DOHH2 (cell line): ENCODE results near the gene MMADHC.

Experiments
- H3F3A ChIP-seq: fragments of 200-600 bp; sonication (generic), shearing (Covaris generic); 2 replicates; pipeline ENCODE4 v1.6.0; 2016; ENCODE audit warnings: antibody characterized with exemption, mild to moderate bottlenecking; ENCODE audit not compliant: control insufficient read depth, insufficient read depth
- H3K27ac ChIP-seq: fragments of 200-600 bp; sonication (generic); 2 replicates; pipeline ENCODE4 v1.5.1; 2014; ENCODE audit warnings: low read depth, mild to moderate bottlenecking, low read length, moderate library complexity
- H3K27me3 ChIP-seq: fragments of 200-600 bp; sonication (generic); 2 replicates; pipeline ENCODE4 v1.6.1; 2014; ENCODE audit warnings: mild to moderate bottlenecking, low read length, mixed read lengths; ENCODE audit not compliant: control insufficient read depth
- H3K36me3 ChIP-seq: fragments of 200-600 bp; sonication (generic); 2 replicates; pipeline ENCODE4 v1.6.1; 2014; ENCODE audit warnings: mild to moderate bottlenecking, low read length, moderate library complexity, mixed read lengths; ENCODE audit not compliant: control insufficient read depth
- H3K4me1 ChIP-seq: fragments of 200-600 bp; sonication (generic); 2 replicates; pipeline ENCODE4 v1.6.1; 2014; ENCODE audit warnings: mild to moderate bottlenecking, low read length, mixed read lengths; ENCODE audit not compliant: control insufficient read depth
- H3K4me2 ChIP-seq: fragments of 200-600 bp; sonication (generic); 2 replicates; pipeline ENCODE4 v1.6.0; 2014; ENCODE audit warnings: mild to moderate bottlenecking, low read length, moderate library complexity
- H3K4me3 ChIP-seq: fragments of 200-600 bp; sonication (generic); 2 replicates; pipeline ENCODE4 v1.5.1; 2014; ENCODE audit warnings: mild to moderate bottlenecking, low read length, mixed read lengths
- H3K79me2 ChIP-seq: fragments of 200-600 bp; sonication (generic); 2 replicates; pipeline ENCODE4 v1.6.1; 2014; ENCODE audit warnings: mild to moderate bottlenecking, low read length, mixed read lengths; ENCODE audit not compliant: control insufficient read depth
- H3K9me2 ChIP-seq: fragments of 200-600 bp; sonication (generic); replicated peaks from 2 replicates; pipeline ENCODE4 v1.6.1; 2014; ENCODE audit warnings: mild to moderate bottlenecking, low read length, mixed read lengths; ENCODE audit not compliant: control insufficient read depth
- H3K9me3 ChIP-seq: fragments of 200-600 bp; sonication (generic); 2 replicates; pipeline ENCODE4 v1.6.1; 2014; ENCODE audit warnings: antibody characterized with exemption, low read length, mixed read lengths; ENCODE audit not compliant: control insufficient read depth, insufficient read depth
- H4K20me1 ChIP-seq: fragments of 200-600 bp; sonication (generic); 2 replicates; pipeline ENCODE4 v1.6.0; 2014; ENCODE audit warnings: low read depth, mild to moderate bottlenecking, antibody characterized with exemption, low read length, moderate library complexity; ENCODE audit not compliant: control insufficient read depth, insufficient read depth
- EZH2phosphoT487 ChIP-seq: fragments of 200-600 bp; sonication (generic); IDR thresholded peaks from 2 replicates; pipeline ENCODE4 v1.6.1; 2017; ENCODE audit warnings: borderline replicate concordance, mild to moderate bottlenecking, antibody characterized with exemption, low read length, moderate library complexity, mixed read lengths
- TF ChIP-seq, protein P1 (sequence below): fragments of 200-600 bp; sonication (generic); IDR thresholded peaks from one replicate; pipeline ENCODE4 v1.5.1; 2014; ENCODE audit warnings: antibody characterized with exemption, mild to moderate bottlenecking, low read depth, low read length; ENCODE audit not compliant: poor library complexity, severe bottlenecking

Gene MMADHC

DNA sequence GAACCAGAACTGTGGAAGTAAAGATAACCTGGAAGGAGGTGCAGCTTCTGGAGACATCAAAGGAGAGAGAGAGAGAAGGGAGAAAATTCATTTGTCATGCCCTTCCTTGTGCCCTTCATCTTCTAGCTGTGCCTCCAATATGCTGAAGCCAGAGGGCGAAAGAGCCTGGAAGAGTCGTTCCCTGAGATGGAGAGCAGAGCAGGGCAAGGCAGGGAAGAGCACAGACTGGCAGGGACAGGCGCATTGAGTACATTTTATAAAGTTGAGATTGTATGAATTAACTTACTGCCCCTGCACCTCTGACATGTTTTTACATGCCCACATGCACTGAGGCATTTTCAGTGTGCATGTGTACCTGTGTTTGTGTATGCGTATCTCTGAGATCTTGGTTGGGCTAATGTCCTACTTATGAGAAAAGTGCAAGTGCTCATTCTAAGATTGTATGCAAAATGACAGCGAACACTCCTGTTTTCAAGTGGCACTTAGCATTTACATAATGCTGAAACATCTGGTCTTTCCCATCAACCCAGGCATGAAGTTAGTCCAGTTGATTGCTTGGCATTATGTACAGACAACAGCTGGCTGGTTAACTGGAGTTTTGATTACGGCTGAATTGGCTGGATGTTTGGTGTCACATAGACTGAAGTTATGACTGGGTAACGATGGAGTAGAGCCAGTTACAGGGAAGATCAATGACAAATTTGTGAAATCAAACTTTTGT is 23.7 kb upstream of the MMADHC start:
- H3K9me2 ChIP-seq = no peaks in the 10 kb centered on the region
- H4K20me1 ChIP-seq = no peaks in the 10 kb centered on the region
- no peaks in the 10 kb centered on the region for H3K27me3 ChIP-seq
- no peak overlapping the region for H3K27ac ChIP-seq
- no peak overlapping the region for H3K4me3 ChIP-seq
- no peak overlapping the region for H3K4me2 ChIP-seq
- H3F3A ChIP-seq = no peaks in the 10 kb centered on the region
- H3K4me1 ChIP-seq = no peaks in the 10 kb centered on the region
- H3K36me3 ChIP-seq = no peaks in the 10 kb centered on the region
- TF ChIP-seq, protein P1, sequence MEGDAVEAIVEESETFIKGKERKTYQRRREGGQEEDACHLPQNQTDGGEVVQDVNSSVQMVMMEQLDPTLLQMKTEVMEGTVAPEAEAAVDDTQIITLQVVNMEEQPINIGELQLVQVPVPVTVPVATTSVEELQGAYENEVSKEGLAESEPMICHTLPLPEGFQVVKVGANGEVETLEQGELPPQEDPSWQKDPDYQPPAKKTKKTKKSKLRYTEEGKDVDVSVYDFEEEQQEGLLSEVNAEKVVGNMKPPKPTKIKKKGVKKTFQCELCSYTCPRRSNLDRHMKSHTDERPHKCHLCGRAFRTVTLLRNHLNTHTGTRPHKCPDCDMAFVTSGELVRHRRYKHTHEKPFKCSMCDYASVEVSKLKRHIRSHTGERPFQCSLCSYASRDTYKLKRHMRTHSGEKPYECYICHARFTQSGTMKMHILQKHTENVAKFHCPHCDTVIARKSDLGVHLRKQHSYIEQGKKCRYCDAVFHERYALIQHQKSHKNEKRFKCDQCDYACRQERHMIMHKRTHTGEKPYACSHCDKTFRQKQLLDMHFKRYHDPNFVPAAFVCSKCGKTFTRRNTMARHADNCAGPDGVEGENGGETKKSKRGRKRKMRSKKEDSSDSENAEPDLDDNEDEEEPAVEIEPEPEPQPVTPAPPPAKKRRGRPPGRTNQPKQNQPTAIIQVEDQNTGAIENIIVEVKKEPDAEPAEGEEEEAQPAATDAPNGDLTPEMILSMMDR = no peak
- no peaks in the 10 kb centered on the region for H3K79me2 ChIP-seq
- no peaks in the 10 kb centered on the region for H3K9me3 ChIP-seq

DNA sequence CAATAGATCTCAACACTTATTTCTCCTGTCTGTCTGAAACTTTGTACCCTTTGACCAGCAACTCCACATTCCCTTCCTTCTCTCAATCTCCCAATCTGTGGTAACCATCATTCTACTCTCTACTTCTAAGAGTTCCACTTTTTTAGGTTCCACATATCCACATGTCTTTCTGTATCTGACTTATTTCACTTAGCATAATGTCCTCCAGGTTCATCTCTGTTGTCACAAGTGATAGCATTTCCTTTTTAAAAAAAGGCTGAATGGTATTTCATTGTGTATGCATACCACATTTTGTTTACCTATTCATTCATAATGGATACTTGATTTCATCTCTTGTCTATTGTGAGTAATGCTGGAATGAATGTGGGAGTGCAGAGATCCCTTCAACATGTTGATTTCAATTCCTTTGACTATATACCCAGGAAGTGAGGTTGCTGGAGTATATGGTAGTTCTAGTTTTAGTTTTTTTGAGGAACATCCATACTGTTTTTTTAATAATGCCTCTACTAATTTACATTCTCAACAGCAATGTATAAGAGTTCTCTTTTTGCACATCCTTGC is 18.8 kb upstream of the MMADHC start:
- Histone ChIP-seq H3K9me3 (no peaks in the 10 kb centered on the region), H3K4me2 (no peak overlapping the region)
- TF ChIP-seq, protein P1 = no peak

DNA sequence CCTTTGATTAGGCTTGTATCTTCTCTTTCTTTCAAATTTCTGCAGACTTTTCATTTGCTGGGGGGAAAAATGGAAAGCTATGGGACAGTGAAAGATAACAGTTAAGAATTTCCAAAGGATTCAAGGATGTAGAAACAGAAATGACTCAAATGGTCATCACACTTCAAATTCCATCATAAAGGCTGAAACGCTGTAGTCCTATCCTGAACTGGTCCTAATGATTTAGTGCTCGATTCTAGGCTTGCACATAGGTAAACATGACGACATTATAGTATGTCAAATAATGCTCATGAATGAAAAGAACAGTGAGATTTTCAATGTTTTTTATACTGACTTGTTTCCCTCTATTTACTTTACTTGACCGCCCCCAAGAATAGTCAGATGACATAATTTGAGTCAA is 15.7 kb upstream of the MMADHC start:
- Histone ChIP-seq H3K79me2 (no peaks in the 10 kb centered on the region), H3K9me2 (no peaks in the 10 kb centered on the region), H3K27me3 (peaks cover 2% of the 10 kb centered on the region; the same call in 1 of the 2 replicates), H3K4me3 (no peak overlapping the region), H3K36me3 (no peaks in the 10 kb centered on the region), H3K4me1 (no peaks in the 10 kb centered on the region), H3K4me2 (no peak overlapping the region), H3F3A (no peaks in the 10 kb centered on the region), H4K20me1 (no peaks in the 10 kb centered on the region), H3K9me3 (no peaks in the 10 kb centered on the region; the same call in 1 of the 2 replicates), H3K27ac (no peak overlapping the region)
- no peak for TF ChIP-seq EZH2phosphoT487
- TF ChIP-seq, protein P1 = no peak

More for the DNA sequence above, 18.8 kb upstream of the MMADHC start:
- Histone ChIP-seq H3K4me1 (no peaks in the 10 kb centered on the region), H3K4me3 (no peak overlapping the region), H3K27me3 (no peaks in the 10 kb centered on the region), H3K79me2 (no peaks in the 10 kb centered on the region), H3K36me3 (no peaks in the 10 kb centered on the region), H3K9me2 (no peaks in the 10 kb centered on the region), H3F3A (no peaks in the 10 kb centered on the region), H4K20me1 (no peaks in the 10 kb centered on the region), H3K27ac (no peak overlapping the region)
